CD4-positive, alpha-beta T cell (primary cell): ENCODE results near the gene MT1X. TPM values are rescaled to one million over a fixed set of nuclear protein-coding genes. Genes with fewer than 3 reads are reported as not detected.

ENCODE experiments used
- ATAC-seq: fragments of 200-7000 bp; cut with Tn5 transposase; one replicate; pipeline ENCODE4 v1.10.0; 2022; ENCODE audit warnings: mild to moderate bottlenecking; ENCODE audit not compliant: poor library complexity
- CTCF ChIA-PET: fragments of 350-600 bp; sonication (Branson Sonifier 250); formaldehyde crosslinking; loops from one replicate; lab custom pipeline; 2021; ENCODE audit warnings: antibody characterized with exemption, inconsistent platforms; lab: Charles Lee
- POLR2A ChIA-PET: fragments of 350-600 bp; sonication (Branson Sonifier 250); formaldehyde crosslinking; loops from one replicate; lab custom pipeline; 2021; ENCODE audit warnings: antibody characterized with exemption, inconsistent platforms; lab: Charles Lee
- DNase-seq, 14 experiments: peaks; one replicate each; pipeline ENCODE4 v3.0.0-alpha.2; 2013 to 2020; ENCODE audit warnings: mixed read lengths in 2 of 14
- H3K27ac ChIP-seq, 2 donors: one replicate each; pipeline versions ENCODE4 v1.5.1 to v1.7.0; 2013; ENCODE audit warnings: low read length in 2 of 2, low read depth in 1 of 2, mild to moderate bottlenecking in 1 of 2
- H3K27me3 ChIP-seq, 2 experiments: 1 replicate in 1 of 2; 2 replicates in 1 of 2; pipeline versions ENCODE4 v1.6.1 to v1.7.0; 2013; ENCODE audit warnings: low read length in 2 of 2, control low read depth in 1 of 2, mild to moderate bottlenecking in 1 of 2, moderate library complexity in 1 of 2; ENCODE audit not compliant: insufficient read depth in 2 of 2, control insufficient read depth in 1 of 2
- H3K36me3 ChIP-seq: one replicate; pipeline ENCODE4 v1.6.1; 2013; ENCODE audit warnings: low read length, control low read depth; ENCODE audit not compliant: insufficient read depth
- H3K4me1 ChIP-seq: one replicate; pipeline ENCODE4 v1.6.1; 2013; ENCODE audit warnings: low read length, control low read depth; ENCODE audit not compliant: insufficient read depth
- H3K4me3 ChIP-seq: one replicate; pipeline ENCODE4 v1.5.1; 2013; ENCODE audit warnings: mild to moderate bottlenecking, low read length, moderate library complexity
- H3K9me3 ChIP-seq, 2 experiments: 1 replicate in 1 of 2; 2 replicates in 1 of 2; pipeline versions ENCODE4 v1.6.1 to v1.7.0; 2013; ENCODE audit warnings: low read length in 2 of 2, mild to moderate bottlenecking in 2 of 2, control low read depth in 1 of 2, moderate library complexity in 1 of 2; ENCODE audit not compliant: control insufficient read depth in 1 of 2, insufficient read depth in 1 of 2
- H3K27ac Mint-ChIP-seq: one replicate; pipeline ENCODE4 v1.8.0; 2020; ENCODE audit warnings: mixed read lengths
- H3K27me3 Mint-ChIP-seq: one replicate; pipeline ENCODE4 v1.8.0; 2021; ENCODE audit warnings: mixed read lengths
- H3K36me3 Mint-ChIP-seq: one replicate; pipeline ENCODE4 v1.8.0; 2021; ENCODE audit warnings: low read depth, mixed read lengths
- H3K4me1 Mint-ChIP-seq: one replicate; pipeline ENCODE4 v1.8.0; 2021; ENCODE audit warnings: low read depth, mixed read lengths
- H3K4me3 Mint-ChIP-seq: one replicate; pipeline ENCODE4 v1.8.0; 2020; ENCODE audit warnings: mild to moderate bottlenecking, mixed read lengths
- H3K9me3 Mint-ChIP-seq: one replicate; pipeline ENCODE4 v1.8.0; 2020; ENCODE audit warnings: mixed read lengths
- intact Hi-C, 2 experiments: fragments of 100-400 bp; cut with DNase I in 1 of 2; cut with micrococcal nuclease in 1 of 2; formaldehyde crosslinking; loops; one replicate each; pipeline versions ENCODE4 v1.15.1 to v1.9.0; 2023 to 2025; cut with DNase I, micrococcal nuclease
- total RNA-seq, 174 experiments: library from RNA in 2 of 174; stranded (reverse) in 2 of 174; gene quantifications; one replicate each; pipeline ENCODE4 v1.2.3 and lab custom pipeline; 2021 to 2026
- TF ChIP-seq, protein P1 (sequence below): fragments of 200-600 bp; IDR thresholded peaks from one replicate; pipeline ENCODE4 v1.8.0; 2022; ENCODE audit warnings: antibody characterized with exemption, mild to moderate bottlenecking

MT1X gene
- total RNA-seq, 2 experiments from 2014 or later = 10.9 to 14.1 TPM

DNA sequence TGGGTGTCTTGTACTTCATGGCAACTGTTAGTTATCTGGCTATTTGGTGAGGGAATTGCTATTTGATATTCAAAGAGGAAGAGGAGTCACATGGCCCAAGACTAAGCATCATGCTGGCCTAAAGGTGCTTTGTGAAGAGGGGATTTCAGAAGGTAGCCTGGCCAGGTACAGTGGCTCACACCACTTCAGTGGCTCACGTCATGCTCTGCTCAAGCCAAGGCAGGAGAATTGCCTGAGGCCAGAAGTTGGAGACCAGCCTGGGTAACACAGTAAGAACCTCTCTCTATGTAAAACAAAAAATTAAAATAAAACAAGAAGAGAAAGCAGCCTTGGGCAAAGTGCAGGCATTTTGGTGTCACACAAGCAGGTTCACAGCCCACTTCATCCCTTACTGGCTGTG is 37.0 kb upstream of the MT1X start:
- Histone ChIP-seq H3K27me3 (peaks cover 3 to 18% of the 10 kb centered on the region in 2 experiments), H3K27ac (no peak overlapping the region), H3K9me3 (peaks cover 0 to 5% of the 10 kb centered on the region in 2 experiments), H3K36me3 (no peaks in the 10 kb centered on the region), H3K4me1 (peaks cover 21% of the 10 kb centered on the region), H3K4me3 (no peak overlapping the region)
- POLR2A ChIA-PET = no interaction called here
- DNase-seq (no peak), ATAC-seq (no peak)
- Mint-ChIP-seq H3K27ac (no peak overlapping the region), H3K36me3 (no peaks in the 10 kb centered on the region), H3K9me3 (no peaks in the 10 kb centered on the region), H3K4me3 (no peak overlapping the region), H3K4me1 (peaks cover 21% of the 10 kb centered on the region), H3K27me3 (peaks cover 43% of the 10 kb centered on the region)
- CTCF ChIA-PET = no interaction called here
- intact Hi-C loops = no loop called here
- TF ChIP-seq, protein P1, sequence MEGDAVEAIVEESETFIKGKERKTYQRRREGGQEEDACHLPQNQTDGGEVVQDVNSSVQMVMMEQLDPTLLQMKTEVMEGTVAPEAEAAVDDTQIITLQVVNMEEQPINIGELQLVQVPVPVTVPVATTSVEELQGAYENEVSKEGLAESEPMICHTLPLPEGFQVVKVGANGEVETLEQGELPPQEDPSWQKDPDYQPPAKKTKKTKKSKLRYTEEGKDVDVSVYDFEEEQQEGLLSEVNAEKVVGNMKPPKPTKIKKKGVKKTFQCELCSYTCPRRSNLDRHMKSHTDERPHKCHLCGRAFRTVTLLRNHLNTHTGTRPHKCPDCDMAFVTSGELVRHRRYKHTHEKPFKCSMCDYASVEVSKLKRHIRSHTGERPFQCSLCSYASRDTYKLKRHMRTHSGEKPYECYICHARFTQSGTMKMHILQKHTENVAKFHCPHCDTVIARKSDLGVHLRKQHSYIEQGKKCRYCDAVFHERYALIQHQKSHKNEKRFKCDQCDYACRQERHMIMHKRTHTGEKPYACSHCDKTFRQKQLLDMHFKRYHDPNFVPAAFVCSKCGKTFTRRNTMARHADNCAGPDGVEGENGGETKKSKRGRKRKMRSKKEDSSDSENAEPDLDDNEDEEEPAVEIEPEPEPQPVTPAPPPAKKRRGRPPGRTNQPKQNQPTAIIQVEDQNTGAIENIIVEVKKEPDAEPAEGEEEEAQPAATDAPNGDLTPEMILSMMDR = no peak

DNA sequence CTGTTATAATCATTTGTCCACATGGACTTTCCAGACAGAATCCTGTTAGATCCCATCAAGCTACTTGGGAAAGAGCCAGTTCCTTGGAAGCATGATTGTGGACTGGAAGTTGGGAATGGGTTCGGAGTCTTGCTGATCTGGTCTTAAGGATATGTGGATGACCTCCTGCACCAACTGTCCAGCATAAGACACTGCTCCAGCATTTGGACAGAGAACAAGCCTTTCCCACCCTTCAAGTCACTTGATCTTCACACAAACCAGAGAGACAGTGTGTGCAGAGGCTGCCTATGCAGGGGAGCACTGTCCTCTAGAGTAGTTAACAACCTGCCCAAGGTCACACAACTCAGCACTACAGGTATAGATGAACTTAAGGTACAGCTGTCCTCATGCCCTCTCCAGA is 36.4 kb upstream of the MT1X start:
- TF ChIP-seq, protein P1 = no peak
- Mint-ChIP-seq H3K4me3 (no peak overlapping the region), H3K27ac (no peak overlapping the region), H3K4me1 (peaks cover 21% of the 10 kb centered on the region), H3K36me3 (no peaks in the 10 kb centered on the region), H3K27me3 (peaks cover 42% of the 10 kb centered on the region), H3K9me3 (no peaks in the 10 kb centered on the region)
- POLR2A ChIA-PET = no interaction called here
- H3K4me1 ChIP-seq = peaks cover 21% of the 10 kb centered on the region
- ATAC-seq = no peak
- intact Hi-C loops = no loop called here
- DNase-seq = no peak
- H3K36me3 ChIP-seq = no peaks in the 10 kb centered on the region
- no peak overlapping the region for H3K4me3 ChIP-seq
- H3K9me3 ChIP-seq = peaks cover 0 to 5% of the 10 kb centered on the region in 2 experiments
- H3K27me3 ChIP-seq = peaks cover 3 to 18% of the 10 kb centered on the region in 2 experiments
- H3K27ac ChIP-seq = no peak overlapping the region
- CTCF ChIA-PET = no interaction called here

DNA sequence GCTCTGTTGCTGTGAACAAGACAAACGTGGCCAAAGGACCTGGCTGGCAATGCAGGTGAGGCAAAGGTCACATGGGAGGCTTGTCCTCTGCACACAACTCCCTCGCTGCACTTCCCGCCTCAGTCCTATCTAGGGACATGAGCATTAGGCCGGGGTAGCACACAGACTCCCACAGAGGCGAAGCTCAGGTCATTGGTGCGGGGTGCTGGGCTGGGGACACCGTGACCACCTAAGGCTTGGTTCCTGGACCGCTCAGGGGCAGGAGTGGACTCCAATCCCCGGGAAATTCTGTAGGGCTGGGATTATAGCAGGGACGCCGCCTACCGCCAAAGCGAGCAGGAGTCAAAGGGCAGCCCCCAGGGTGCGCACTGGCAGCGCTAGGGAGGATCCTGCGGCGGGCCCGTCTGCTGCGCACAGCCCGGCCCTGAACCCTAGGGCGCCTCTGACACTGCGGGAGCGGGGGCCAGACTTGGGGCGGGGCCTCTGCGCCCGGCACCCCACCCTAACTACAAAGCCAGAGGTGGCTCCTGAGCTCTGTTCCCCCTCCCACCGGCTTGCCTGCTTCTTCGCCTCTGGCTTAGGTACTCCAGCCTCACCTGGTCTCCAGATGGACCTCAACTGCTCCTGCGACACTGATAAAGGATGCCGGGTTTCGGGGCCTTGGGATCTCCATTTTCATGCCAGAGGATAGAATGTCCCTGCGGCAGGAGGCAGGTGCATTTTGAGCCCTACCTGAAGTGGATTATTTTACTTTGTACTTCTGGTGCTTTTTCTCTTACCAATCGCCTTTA is 34.4 kb upstream of the MT1X start:
- H3K27me3 Mint-ChIP-seq = peaks cover 47% of the 10 kb centered on the region
- Histone ChIP-seq H3K27me3 (peaks cover 5 to 18% of the 10 kb centered on the region in 2 experiments), H3K4me3 (no peak overlapping the region), H3K36me3 (no peaks in the 10 kb centered on the region), H3K4me1 (peaks cover 17% of the 10 kb centered on the region), H3K9me3 (peaks cover 0 to 5% of the 10 kb centered on the region in 2 experiments), H3K27ac (no peak overlapping the region)
- no peak overlapping the region for H3K4me3 Mint-ChIP-seq
- CTCF ChIA-PET = no interaction called here
- H3K27ac Mint-ChIP-seq = no peak overlapping the region
- no peak for ATAC-seq
- H3K36me3 Mint-ChIP-seq = no peaks in the 10 kb centered on the region
- POLR2A ChIA-PET = no interaction called here
- TF ChIP-seq, protein P1 = no peak
- no peaks in the 10 kb centered on the region for H3K9me3 Mint-ChIP-seq
- peaks cover 15% of the 10 kb centered on the region for H3K4me1 Mint-ChIP-seq
- no peak for DNase-seq
- intact Hi-C loops = no loop called here
